Activated naive CD4-positive, alpha-beta T cell treated with anti-CD3 and anti-CD28 coated beads, Interleukin-2, amount 50 U/mL, for 16 hours (primary cell): ENCODE measurements around the gene E2F3.

Experiments
- DNase-seq: peaks from one replicate; pipeline ENCODE4 v3.0.0-alpha.2; 2020

Gene E2F3

GRCh38 chr6:20402342-20403069 lies 827 bp downstream of the E2F3 start:
- DNase-seq, result peak; percentile 49

- peak; percentile 88 for DNase-seq
Observed at GRCh38 chr6:20403070-20403765, 1.5 kb downstream of the E2F3 start.

GRCh38 chr6:20403766-20404640 lies 2.3 kb downstream of the E2F3 start:
- peak; percentile 78 for DNase-seq

GRCh38 chr6:20404641-20405032 lies 3.0 kb downstream of the E2F3 start:
- DNase-seq, result peak; percentile 74

- DNase-seq, result no peak
Observed at GRCh38 chr6:20408851-20409250, 7.2 kb downstream of the E2F3 start.

- DNase-seq, result no peak
Observed at GRCh38 chr6:20409427-20409971, 7.8 kb downstream of the E2F3 start.

- no peak for DNase-seq
Observed at GRCh38 chr6:20411544-20411943, 9.9 kb downstream of the E2F3 start.

GRCh38 chr6:20411953-20412681 lies 10.4 kb downstream of the E2F3 start:
- no peak for DNase-seq

- DNase-seq, result no peak
Observed at GRCh38 chr6:20412682-20413073, 11.0 kb downstream of the E2F3 start.

- DNase-seq, result no peak
Observed at GRCh38 chr6:20413826-20414225, 12.1 kb downstream of the E2F3 start.

- no peak for DNase-seq
Observed at GRCh38 chr6:20414711-20415110, 13.0 kb downstream of the E2F3 start.

- DNase-seq, result no peak
Observed at GRCh38 chr6:20415304-20415703, 13.6 kb downstream of the E2F3 start.

GRCh38 chr6:20415712-20416454 lies 14.2 kb downstream of the E2F3 start:
- DNase-seq, result no peak

GRCh38 chr6:20416567-20417345 lies 15.1 kb downstream of the E2F3 start:
- DNase-seq, result no peak

GRCh38 chr6:20417819-20418218 lies 16.1 kb downstream of the E2F3 start:
- DNase-seq, result no peak

- no peak for DNase-seq
Observed at GRCh38 chr6:20426177-20427082, 24.8 kb downstream of the E2F3 start.

GRCh38 chr6:20427856-20428255 lies 26.2 kb downstream of the E2F3 start:
- no peak for DNase-seq

- no peak for DNase-seq
Observed at GRCh38 chr6:20432692-20433091, 31.0 kb downstream of the E2F3 start.

GRCh38 chr6:20433321-20433720 lies 31.6 kb downstream of the E2F3 start:
- DNase-seq, result no peak

- DNase-seq, result no peak
Observed at GRCh38 chr6:20433929-20434328, 32.2 kb downstream of the E2F3 start.
